Ovary (tissue), 3 donors: ENCODE data around the gene PROSER1.

ENCODE experiments used
- CTCF ChIP-seq, 3 donors: fragments of 450-650 bp in 2 of 3; fragments of 200-600 bp in 1 of 3; IDR thresholded peaks; one replicate each; pipeline versions ENCODE4 v1.5.1 to v1.8.0; 2016 to 2022; ENCODE audit warnings: antibody characterized with exemption in 3 of 3, mild to moderate bottlenecking in 1 of 3
- EP300 ChIP-seq: sonication (generic); formaldehyde crosslinking; IDR thresholded peaks from one replicate; pipeline ENCODE4 v1.6.1; 2017; ENCODE audit warnings: antibody characterized with exemption
- POLR2A ChIP-seq: fragments of 450-650 bp; IDR thresholded peaks from one replicate; pipeline ENCODE4 v1.6.1; 2017; ENCODE audit warnings: antibody characterized with exemption, mild to moderate bottlenecking, moderate library complexity
- donor health status: DM: no; HTN: no; CAD: no.

GRCh38 chr13:39044536-39044935 is 6.6 kb upstream of the PROSER1 start:
- TF ChIP-seq POLR2A (no peak), CTCF (IDR thresholded peaks at IDR 0.05) (no peak), EP300 (no peak)
